Measurements from ENCODE around the gene ITM2C. TPM values are rescaled to one million over a fixed set of nuclear protein-coding genes. Genes with fewer than 3 reads are reported as not detected.

ITM2C gene
- polyA plus RNA-seq, 1 donor (not counting 4 experiments of a cell fraction or from before 2014, with no cell fraction given), result 55.0 TPM

- no peak overlapping the region for H3K4me3 ChIP-seq (ENCODE audit: control insufficient read depth in 2 of 3, extremely low read depth in 1 of 3, insufficient read depth in 2 of 3, low read depth in 1 of 3, low read length in 3 of 3)
- H4K20me1 ChIP-seq (ENCODE audit: control insufficient read depth, extremely low read depth, insufficient read depth, low read length), result no peaks in the 10 kb centered on the region
- H3K36me3 ChIP-seq (ENCODE audit: control insufficient read depth in 2 of 2, extremely low read depth in 1 of 2, insufficient read depth in 2 of 2, low read length in 2 of 2), result no peaks in the 10 kb centered on the region
- FAIRE-seq (no peak), DNase-seq (ENCODE audit: low read depth, low spot score) (no peak)
- no peak for TF ChIP-seq EZH2 (IDR thresholded peaks at IDR 0.05; ENCODE audit: low read length)
- TF ChIP-seq CTCF (optimal IDR thresholded peaks at IDR 0.05 in 1 of 3, IDR thresholded peaks at IDR 0.05 in 1 of 3, conservative IDR thresholded peaks at IDR 0.05 in 1 of 3; ENCODE audit: extremely low read depth in 1 of 3, insufficient read depth in 2 of 3, low read length in 3 of 3), result no peak
- no peaks in the 10 kb centered on the region for H3K79me2 ChIP-seq (ENCODE audit: control insufficient read depth, insufficient read depth, low read length)
- H3K9me3 ChIP-seq (ENCODE audit: control insufficient read depth, low read depth, low read length), result no peaks in the 10 kb centered on the region
- no peak overlapping the region for H2AFZ ChIP-seq (ENCODE audit: control insufficient read depth, low read length)
- no peaks in the 10 kb centered on the region for H3K4me1 ChIP-seq (ENCODE audit: control insufficient read depth, extremely low read depth, insufficient read depth, low read length)
- H3K9me1 ChIP-seq (ENCODE audit: control insufficient read depth, extremely low read depth, insufficient read depth, low read length), result no peaks in the 10 kb centered on the region
- no peaks in the 10 kb centered on the region for H3K27me3 ChIP-seq (ENCODE audit: control insufficient read depth, extremely low read depth, insufficient read depth, low read length)
- no peak overlapping the region for H3K4me2 ChIP-seq (ENCODE audit: control insufficient read depth, extremely low read depth, insufficient read depth, low read depth, low read length)
- H3K27ac ChIP-seq (ENCODE audit: control insufficient read depth, insufficient read depth, low read length), result no peak overlapping the region
- H3K9ac ChIP-seq (ENCODE audit: control insufficient read depth, extremely low read depth, insufficient read depth, low read length), result no peak overlapping the region
- dilution Hi-C loops (cut with MboI; ENCODE audit: extremely low pct_ligation_motif_present, low sequenced_read_pairs), result no loop called here
These were observed 8.4 kb downstream of the ITM2C start for GRCh38 chr2:230872968-230873660.

- H3K27me3 ChIP-seq (ENCODE audit: control insufficient read depth, extremely low read depth, insufficient read depth, low read length), result no peaks in the 10 kb centered on the region
- H4K20me1 ChIP-seq (ENCODE audit: control insufficient read depth, extremely low read depth, insufficient read depth, low read length), result no peaks in the 10 kb centered on the region
- H3K4me3 ChIP-seq (ENCODE audit: control insufficient read depth in 2 of 3, extremely low read depth in 1 of 3, insufficient read depth in 2 of 3, low read depth in 1 of 3, low read length in 3 of 3), result no peak overlapping the region
- no peak for FAIRE-seq
- H3K9me3 ChIP-seq (ENCODE audit: control insufficient read depth, low read depth, low read length), result no peaks in the 10 kb centered on the region
- no peak overlapping the region for H2AFZ ChIP-seq (ENCODE audit: control insufficient read depth, low read length)
- TF ChIP-seq CTCF (optimal IDR thresholded peaks at IDR 0.05 in 1 of 3, IDR thresholded peaks at IDR 0.05 in 1 of 3, conservative IDR thresholded peaks at IDR 0.05 in 1 of 3; ENCODE audit: extremely low read depth in 1 of 3, insufficient read depth in 2 of 3, low read length in 3 of 3), result no peak
- no peaks in the 10 kb centered on the region for H3K36me3 ChIP-seq (ENCODE audit: control insufficient read depth in 2 of 2, extremely low read depth in 1 of 2, insufficient read depth in 2 of 2, low read length in 2 of 2)
- H3K9me1 ChIP-seq (ENCODE audit: control insufficient read depth, extremely low read depth, insufficient read depth, low read length), result no peaks in the 10 kb centered on the region
- H3K79me2 ChIP-seq (ENCODE audit: control insufficient read depth, insufficient read depth, low read length), result no peaks in the 10 kb centered on the region
- H3K4me2 ChIP-seq (ENCODE audit: control insufficient read depth, extremely low read depth, insufficient read depth, low read depth, low read length), result no peak overlapping the region
- dilution Hi-C loops (cut with MboI; ENCODE audit: extremely low pct_ligation_motif_present, low sequenced_read_pairs), result no loop called here
- H3K9ac ChIP-seq (ENCODE audit: control insufficient read depth, extremely low read depth, insufficient read depth, low read length), result no peak overlapping the region
- no peak overlapping the region for H3K27ac ChIP-seq (ENCODE audit: control insufficient read depth, insufficient read depth, low read length)
- DNase-seq (ENCODE audit: low read depth, low spot score), result no peak
- H3K4me1 ChIP-seq (ENCODE audit: control insufficient read depth, extremely low read depth, insufficient read depth, low read length), result no peaks in the 10 kb centered on the region
These were observed 9.1 kb downstream of the ITM2C start for GRCh38 chr2:230873661-230874401.
